Measurements from ENCODE around the gene FOXB2.
"Not testable (repeated sequence)": the region's sequence is repeated elsewhere in the genome, so short reads cannot be mapped to it uniquely, and the experiment has no call there.

Gene FOXB2
- 0 reads per million in 9 experiments for total RNA-seq

DNA sequence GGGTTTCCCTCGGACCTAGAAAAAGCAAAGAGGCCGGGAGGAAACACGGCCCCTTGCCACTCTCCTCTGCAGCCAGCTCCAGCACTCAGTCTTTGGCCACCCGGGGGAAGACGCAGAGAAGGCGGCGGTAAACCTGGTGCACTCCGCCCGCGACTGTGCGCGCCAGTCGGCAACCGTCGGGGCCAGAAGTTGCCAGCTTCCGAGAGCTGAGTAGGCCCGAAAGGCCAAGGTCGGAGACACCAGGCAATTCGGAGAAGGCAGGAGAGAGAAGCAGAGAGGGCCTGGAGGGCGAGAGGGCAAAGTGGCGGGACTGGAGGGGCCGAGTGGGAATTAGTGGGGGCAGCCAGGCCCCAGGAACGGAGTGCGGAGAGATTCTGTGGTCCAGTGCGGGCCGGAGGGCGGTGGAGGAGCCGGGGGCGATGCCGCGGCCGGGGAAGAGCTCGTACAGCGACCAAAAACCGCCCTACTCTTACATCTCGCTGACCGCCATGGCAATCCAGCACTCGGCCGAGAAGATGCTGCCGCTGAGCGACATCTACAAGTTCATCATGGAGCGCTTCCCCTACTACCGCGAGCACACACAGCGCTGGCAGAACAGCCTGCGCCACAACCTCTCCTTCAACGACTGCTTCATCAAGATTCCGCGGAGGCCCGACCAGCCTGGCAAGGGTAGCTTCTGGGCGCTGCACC, at the start of gene FOXB2:
Gene FOXB2 (plus strand): TSS at position 420 of the 690 bp plus-strand sequence. CDS start 0 bp downstream, at position 420.
- H3K27ac Mint-ChIP-seq: no peak within 1 kb of the TSS
- peaks cover 22 to 25% of the 10 kb centered on the region in 2 donors for H3K4me1 Mint-ChIP-seq (ENCODE audit: low read depth in 2 of 2)
- ATAC-seq (replicated peaks) (no peak), DNase-seq (no peak)
- H3K9me3 Mint-ChIP-seq: no peaks in the 10 kb centered on the region
- H3K36me3 Mint-ChIP-seq (ENCODE audit: insufficient read depth): no peaks in the 10 kb centered on the region
- peaks cover 81 to 97% of the 10 kb centered on the region in 2 donors for H3K27me3 Mint-ChIP-seq
- H3K4me3 Mint-ChIP-seq: peak within 1 kb of the TSS; percentile 52 to 58

DNA sequence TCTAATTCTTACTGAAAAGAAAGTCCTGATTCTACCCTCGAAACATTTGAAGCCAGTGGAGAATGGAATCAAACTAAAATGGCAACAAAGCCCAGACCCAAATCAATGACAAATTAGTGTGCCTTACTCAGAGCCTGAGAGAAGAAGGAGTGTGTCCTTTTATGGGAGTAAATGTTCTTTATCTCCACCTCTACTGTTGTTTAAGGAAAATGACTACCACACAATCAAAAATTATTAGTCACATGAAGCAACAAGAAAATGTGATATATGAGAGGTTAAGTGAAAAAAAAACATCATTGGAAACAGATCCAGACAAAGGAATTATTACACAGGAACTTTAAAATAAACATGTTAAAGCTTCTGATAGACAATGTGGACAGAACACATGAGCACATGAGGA, 49.7 kb upstream of the FOXB2 start:
- DNase-seq (no peak), ATAC-seq (replicated peaks) (no peak)
- Mint-ChIP-seq H3K36me3 (ENCODE audit: insufficient read depth) (no peaks in the 10 kb centered on the region), H3K27ac (no peak overlapping the region), H3K4me3 (no peak overlapping the region), H3K4me1 (ENCODE audit: low read depth in 2 of 2) (no peaks in the 10 kb centered on the region), H3K27me3 (peaks cover 6 to 10% of the 10 kb centered on the region in 2 donors), H3K9me3 (peaks cover 4 to 7% of the 10 kb centered on the region in 2 donors)

DNA sequence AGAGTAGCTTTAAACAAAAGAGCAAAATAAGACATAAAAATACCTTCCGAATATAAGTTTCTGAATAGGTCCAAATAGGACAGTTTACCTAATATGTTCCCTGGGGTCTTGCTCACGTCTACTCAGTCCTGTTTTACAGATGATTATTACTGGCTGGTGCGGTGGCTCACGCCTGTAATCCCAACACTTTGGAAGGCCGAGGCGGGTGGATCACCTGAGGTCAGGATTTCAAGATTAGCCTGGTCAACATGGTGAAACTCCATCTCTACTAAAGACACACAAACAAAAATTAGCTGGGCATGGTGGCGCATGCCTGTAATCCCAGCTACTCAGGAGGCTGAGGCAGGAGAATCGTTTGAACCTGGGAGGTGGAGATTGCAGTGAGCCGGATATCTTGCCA, 40.6 kb upstream of the FOXB2 start:
- H3K27ac Mint-ChIP-seq; DNase-seq; H3K4me3 Mint-ChIP-seq; H3K9me3 Mint-ChIP-seq; H3K4me1 Mint-ChIP-seq (ENCODE audit: low read depth in 2 of 2); H3K36me3 Mint-ChIP-seq (ENCODE audit: insufficient read depth); ATAC-seq (replicated peaks): not testable (repeated sequence)
- H3K27me3 Mint-ChIP-seq: peaks cover 10 to 16% of the 10 kb centered on the region in 2 donors

DNA sequence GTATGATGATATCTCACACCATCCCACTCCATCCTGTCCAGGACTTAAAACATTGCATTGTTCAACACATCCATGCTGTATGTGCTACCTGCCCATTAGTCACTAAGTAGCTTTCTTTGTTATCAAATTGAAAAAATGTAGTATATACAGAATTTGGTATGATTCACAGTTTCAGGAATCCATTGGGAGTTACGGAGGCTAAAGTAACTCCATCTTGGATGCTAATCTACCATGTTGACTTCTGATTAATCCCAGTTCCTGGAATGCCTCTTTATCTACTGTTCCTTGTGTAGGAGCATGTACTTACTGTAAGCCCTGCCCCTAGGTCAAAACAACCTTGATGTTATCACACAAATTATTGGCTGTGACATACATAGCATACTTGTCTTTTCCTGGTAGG, 38.9 kb upstream of the FOXB2 start:
- Mint-ChIP-seq H3K4me3 (no peak overlapping the region), H3K9me3 (no peaks in the 10 kb centered on the region), H3K27ac (no peak overlapping the region), H3K36me3 (ENCODE audit: insufficient read depth) (no peaks in the 10 kb centered on the region), H3K4me1 (ENCODE audit: low read depth in 2 of 2) (no peaks in the 10 kb centered on the region), H3K27me3 (peaks cover 10 to 18% of the 10 kb centered on the region in 2 donors)
- DNase-seq (no peak), ATAC-seq (replicated peaks) (no peak)

DNA sequence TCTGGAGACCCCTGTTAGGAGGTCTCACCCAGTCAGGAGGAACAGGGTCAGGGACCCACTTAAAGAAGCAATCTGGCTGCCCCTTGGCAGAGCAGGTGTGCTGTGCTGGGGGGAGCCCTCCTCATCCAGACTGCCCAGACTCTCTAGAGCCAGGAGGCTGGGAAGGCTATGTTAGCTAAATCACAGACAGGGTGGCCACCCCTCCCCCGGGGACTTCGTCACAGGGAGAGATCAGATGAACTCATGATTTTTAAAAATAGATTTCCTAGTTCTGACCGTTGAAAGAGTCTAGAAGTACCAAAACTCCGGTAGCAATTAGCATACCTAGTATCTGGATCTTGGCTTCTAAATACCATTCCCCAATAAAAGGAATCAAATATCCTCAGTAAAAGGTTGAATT, 35.0 kb upstream of the FOXB2 start:
- no peak for ATAC-seq (replicated peaks)
- Mint-ChIP-seq H3K4me3 (no peak overlapping the region), H3K27ac (no peak overlapping the region), H3K27me3 (peaks cover under 1 to 6% of the 10 kb centered on the region in 2 donors), H3K9me3 (no peaks in the 10 kb centered on the region), H3K36me3 (ENCODE audit: insufficient read depth) (no peaks in the 10 kb centered on the region), H3K4me1 (ENCODE audit: low read depth in 2 of 2) (no peaks in the 10 kb centered on the region)
- DNase-seq: no peak

DNA sequence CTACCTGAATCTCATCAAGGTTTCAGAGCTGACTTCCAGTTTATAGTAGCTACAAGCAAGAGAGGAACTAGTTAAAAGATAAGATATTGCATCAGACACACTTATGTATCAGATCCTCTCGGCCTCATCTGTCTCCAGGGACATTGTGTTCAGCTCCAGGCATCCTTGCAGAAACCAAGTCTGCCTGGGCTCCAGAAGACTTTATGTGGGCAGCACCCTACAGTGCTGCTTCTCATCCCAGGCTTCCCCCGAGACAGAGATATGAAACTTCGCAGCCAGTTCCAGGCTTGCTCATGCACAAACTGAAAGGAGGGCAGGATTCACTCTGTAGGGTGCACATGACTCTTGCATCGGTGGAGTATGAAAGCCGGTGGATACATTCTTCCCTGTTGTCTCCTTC, 33.9 kb upstream of the FOXB2 start:
- no peak for ATAC-seq (replicated peaks)
- Mint-ChIP-seq H3K4me1 (ENCODE audit: low read depth in 2 of 2) (no peaks in the 10 kb centered on the region), H3K9me3 (no peaks in the 10 kb centered on the region), H3K36me3 (ENCODE audit: insufficient read depth) (no peaks in the 10 kb centered on the region), H3K27ac (no peak overlapping the region), H3K4me3 (no peak overlapping the region), H3K27me3 (peaks cover 6 to 7% of the 10 kb centered on the region in 2 donors)
- DNase-seq: no peak

DNA sequence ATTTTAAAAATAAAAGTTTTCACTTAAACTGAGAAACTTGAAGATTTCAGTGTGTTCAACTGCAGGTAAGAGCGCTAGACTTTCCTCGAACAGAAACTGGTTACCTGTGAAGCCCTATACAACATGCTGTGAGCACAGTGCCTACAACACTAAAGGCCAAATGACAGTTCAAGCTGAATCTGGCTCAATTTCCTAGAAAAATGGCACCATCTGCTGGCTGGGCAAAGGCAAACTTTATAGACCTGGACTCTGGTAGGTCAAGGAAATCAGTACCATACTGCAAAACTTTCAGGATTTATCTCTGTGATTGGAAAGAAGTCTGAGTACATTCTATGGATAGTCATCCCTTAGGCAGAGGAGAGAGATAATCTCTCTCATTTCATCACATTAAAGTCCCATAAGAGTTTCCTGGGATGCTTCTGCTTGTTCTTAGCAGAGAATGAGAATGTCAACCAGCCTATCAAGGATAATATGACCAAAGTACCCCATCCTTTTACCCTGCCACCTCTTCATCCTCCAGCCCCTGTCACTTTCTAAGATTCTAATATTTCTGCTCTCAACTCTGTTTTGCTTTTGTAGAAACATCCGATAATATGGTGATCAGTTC, 31.8 kb upstream of the FOXB2 start:
- Mint-ChIP-seq H3K9me3 (no peaks in the 10 kb centered on the region), H3K27ac (no peak overlapping the region), H3K27me3 (peaks cover 6 to 11% of the 10 kb centered on the region in 2 donors), H3K36me3 (ENCODE audit: insufficient read depth) (no peaks in the 10 kb centered on the region), H3K4me1 (ENCODE audit: low read depth in 2 of 2) (no peaks in the 10 kb centered on the region), H3K4me3 (no peak overlapping the region)
- no peak for DNase-seq
- ATAC-seq (replicated peaks): no peak

DNA sequence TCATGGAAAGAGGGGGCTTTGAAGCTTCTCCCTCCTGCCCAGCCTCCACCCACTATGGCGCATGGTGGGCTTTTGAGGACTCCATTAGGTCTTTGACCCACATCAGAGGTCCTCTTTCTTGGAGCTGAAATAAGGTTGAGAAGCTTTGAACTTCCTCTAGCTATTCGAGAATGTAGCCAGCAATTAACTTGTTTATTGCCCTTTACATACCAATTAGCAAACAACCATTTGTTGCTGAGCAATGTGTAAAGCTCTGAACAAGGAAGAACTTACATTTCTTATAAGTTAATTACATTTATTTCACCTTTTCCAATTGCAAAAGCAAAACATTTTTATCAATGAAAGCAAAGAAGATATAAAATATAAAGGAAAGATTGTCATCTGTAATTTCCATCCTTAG, 30.5 kb upstream of the FOXB2 start:
- ATAC-seq (replicated peaks) (no peak), DNase-seq (no peak)
- Mint-ChIP-seq H3K27me3 (peaks cover 6 to 11% of the 10 kb centered on the region in 2 donors), H3K4me1 (ENCODE audit: low read depth in 2 of 2) (no peaks in the 10 kb centered on the region), H3K9me3 (no peaks in the 10 kb centered on the region), H3K36me3 (ENCODE audit: insufficient read depth) (no peaks in the 10 kb centered on the region), H3K27ac (no peak overlapping the region), H3K4me3 (no peak overlapping the region)

DNA sequence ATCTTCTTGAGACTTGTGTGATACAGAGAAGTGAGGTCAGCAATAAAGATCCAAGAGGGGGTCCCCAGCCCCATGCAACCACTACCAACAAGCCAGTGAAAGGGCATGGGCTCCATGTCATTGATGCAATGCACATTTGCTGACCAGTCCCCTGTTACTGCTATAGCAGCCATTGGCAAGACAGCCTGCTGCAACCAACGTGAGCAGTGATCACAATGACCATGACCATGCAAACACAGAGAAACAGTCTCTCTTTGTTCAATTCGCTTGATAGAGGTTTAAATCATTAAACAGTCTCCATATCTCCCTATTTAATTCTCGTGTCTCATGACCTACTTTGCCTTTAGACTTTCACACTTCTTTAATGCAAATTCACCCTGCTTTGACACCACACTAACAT, 30.0 kb upstream of the FOXB2 start:
- Mint-ChIP-seq H3K27me3 (peaks cover 6 to 11% of the 10 kb centered on the region in 2 donors), H3K36me3 (ENCODE audit: insufficient read depth) (no peaks in the 10 kb centered on the region), H3K9me3 (no peaks in the 10 kb centered on the region), H3K27ac (no peak overlapping the region), H3K4me3 (no peak overlapping the region), H3K4me1 (ENCODE audit: low read depth in 2 of 2) (no peaks in the 10 kb centered on the region)
- ATAC-seq (replicated peaks) (no peak), DNase-seq (no peak)

DNA sequence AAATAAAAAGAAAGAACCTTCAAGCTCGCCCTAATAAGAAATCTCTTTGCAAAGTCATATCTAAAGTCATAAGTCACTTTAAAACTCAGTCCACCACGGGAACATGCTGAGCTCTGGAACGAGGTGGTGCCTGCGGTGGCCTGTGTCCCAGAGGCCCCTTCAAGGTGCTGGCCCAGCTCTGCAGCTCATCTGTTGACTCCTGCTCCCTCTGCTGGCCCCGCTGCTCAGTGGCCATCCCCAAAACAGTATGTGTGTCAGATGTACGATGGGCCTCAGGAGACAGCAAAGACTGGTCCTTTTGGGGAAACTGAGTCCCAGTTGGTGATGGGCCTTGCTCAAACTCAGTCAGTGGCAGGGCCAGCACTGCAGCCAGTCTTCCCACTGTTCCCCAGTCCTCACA, 22.8 kb upstream of the FOXB2 start:
- ATAC-seq (replicated peaks): no peak
- H3K27ac Mint-ChIP-seq: no peak overlapping the region

DNA sequence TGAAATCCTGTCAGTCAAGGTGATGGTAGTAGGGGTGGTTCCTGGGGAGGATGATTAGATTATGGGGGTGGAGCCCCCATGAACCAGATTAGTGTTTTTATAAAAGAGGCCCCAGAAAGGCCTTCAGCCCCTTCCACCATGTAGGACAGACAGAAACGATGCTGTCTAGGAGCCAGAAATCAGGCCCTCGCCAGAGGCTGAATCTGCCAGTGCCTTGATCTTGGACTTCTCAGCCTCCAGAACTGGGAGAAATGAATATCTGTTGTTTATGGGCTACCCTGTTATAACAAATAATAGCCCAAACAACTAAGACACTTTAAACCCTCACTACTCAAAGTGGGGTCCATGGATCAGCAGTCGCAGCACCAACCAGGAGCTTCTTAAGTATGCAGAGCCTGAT, 20.2 kb upstream of the FOXB2 start:
- ATAC-seq (replicated peaks) (no peak), DNase-seq (no peak)
- no peak overlapping the region for H3K27ac Mint-ChIP-seq
- peaks cover 13 to 20% of the 10 kb centered on the region in 2 donors for H3K27me3 Mint-ChIP-seq
- H3K4me3 Mint-ChIP-seq: no peak overlapping the region
- H3K9me3 Mint-ChIP-seq: no peaks in the 10 kb centered on the region
- no peaks in the 10 kb centered on the region for H3K36me3 Mint-ChIP-seq (ENCODE audit: insufficient read depth)
- H3K4me1 Mint-ChIP-seq (ENCODE audit: low read depth in 2 of 2): no peaks in the 10 kb centered on the region

More for the DNA sequence above, 22.8 kb upstream of the FOXB2 start:
- no peak overlapping the region for H3K4me3 Mint-ChIP-seq
- H3K36me3 Mint-ChIP-seq (ENCODE audit: insufficient read depth): no peaks in the 10 kb centered on the region
- H3K27me3 Mint-ChIP-seq: peaks cover 7 to 13% of the 10 kb centered on the region in 2 donors
- no peak for DNase-seq
- no peaks in the 10 kb centered on the region for H3K9me3 Mint-ChIP-seq
- no peaks in the 10 kb centered on the region for H3K4me1 Mint-ChIP-seq (ENCODE audit: low read depth in 2 of 2)

DNA sequence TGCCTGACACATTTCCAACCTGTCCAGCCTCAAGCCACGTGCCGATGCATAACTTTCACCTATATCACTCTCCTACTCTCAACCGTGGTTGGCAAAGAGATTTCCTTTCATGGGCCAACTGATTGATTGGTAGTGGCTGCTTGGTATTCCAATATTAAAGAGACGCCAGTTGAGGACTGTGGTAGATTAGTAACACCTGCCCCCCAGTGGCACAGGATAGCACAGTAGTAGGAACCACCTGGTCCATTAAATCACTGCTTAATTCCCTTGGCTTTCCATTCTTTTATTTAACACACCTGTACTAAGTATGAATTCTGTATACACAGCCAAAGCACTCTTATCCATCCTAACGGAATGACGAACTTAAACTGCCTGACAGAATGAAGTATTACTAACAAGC, 19.1 kb upstream of the FOXB2 start:
- H3K9me3 Mint-ChIP-seq: no peaks in the 10 kb centered on the region
- no peak for DNase-seq

DNA sequence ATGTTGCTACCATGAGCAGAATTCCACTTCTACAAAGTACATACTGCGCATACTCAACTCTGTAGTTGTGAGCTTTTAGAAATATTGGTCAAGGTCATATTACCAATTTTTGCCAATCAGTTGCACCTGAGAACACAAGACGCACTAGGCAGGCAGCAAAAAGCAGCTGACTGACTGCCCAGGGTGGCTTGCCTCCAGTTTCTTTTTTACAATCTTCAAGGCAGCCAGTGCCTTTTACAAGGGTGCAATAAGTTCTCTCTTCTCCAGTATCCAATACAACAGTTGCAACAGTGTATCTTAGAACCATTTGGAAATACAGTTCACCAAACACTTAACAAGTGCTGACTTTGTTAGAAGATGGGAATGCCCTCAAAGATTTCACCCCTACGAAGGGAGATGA, 16.1 kb upstream of the FOXB2 start:
- DNase-seq (no peak), ATAC-seq (replicated peaks) (no peak)
- Mint-ChIP-seq H3K4me1 (ENCODE audit: low read depth in 2 of 2) (no peaks in the 10 kb centered on the region), H3K4me3 (no peak overlapping the region), H3K36me3 (ENCODE audit: insufficient read depth) (no peaks in the 10 kb centered on the region), H3K27me3 (peaks cover 19 to 40% of the 10 kb centered on the region in 2 donors), H3K9me3 (no peaks in the 10 kb centered on the region), H3K27ac (no peak overlapping the region)

More for the DNA sequence above, 19.1 kb upstream of the FOXB2 start:
- Mint-ChIP-seq H3K4me1 (ENCODE audit: low read depth in 2 of 2) (no peaks in the 10 kb centered on the region), H3K27ac (no peak overlapping the region), H3K4me3 (no peak overlapping the region), H3K27me3 (peaks cover 17 to 31% of the 10 kb centered on the region in 2 donors), H3K36me3 (ENCODE audit: insufficient read depth) (no peaks in the 10 kb centered on the region)
- ATAC-seq (replicated peaks): no peak

DNA sequence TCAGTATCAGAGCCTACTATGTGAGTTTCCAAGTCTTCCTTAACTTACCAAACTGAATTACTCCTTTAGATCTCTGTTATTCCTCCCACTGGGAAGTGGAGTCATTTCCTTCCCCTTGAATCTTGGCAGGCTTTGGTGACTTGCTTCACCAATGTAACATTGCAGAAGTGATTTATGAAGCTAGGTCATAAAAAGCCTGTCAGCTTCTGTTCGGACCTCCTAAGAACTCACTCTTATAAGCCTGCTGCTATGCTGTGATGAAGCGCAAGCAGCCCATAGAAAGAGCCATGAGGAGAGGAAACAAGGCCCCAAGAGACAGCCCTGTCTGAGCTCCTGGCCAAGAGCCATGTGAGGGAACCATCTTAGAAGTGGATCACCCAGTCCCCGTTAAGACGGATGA, 14.2 kb upstream of the FOXB2 start:
- no peaks in the 10 kb centered on the region for H3K4me1 Mint-ChIP-seq (ENCODE audit: low read depth in 2 of 2)
- no peak for ATAC-seq (replicated peaks)
- H3K36me3 Mint-ChIP-seq (ENCODE audit: insufficient read depth): no peaks in the 10 kb centered on the region
- no peaks in the 10 kb centered on the region for H3K9me3 Mint-ChIP-seq
- H3K27ac Mint-ChIP-seq: no peak overlapping the region
- no peak for DNase-seq
- no peak overlapping the region for H3K4me3 Mint-ChIP-seq
- H3K27me3 Mint-ChIP-seq: peaks cover 22 to 42% of the 10 kb centered on the region in 2 donors
